ENCODE data around the gene MATN4.

The MATN4 gene

DNA sequence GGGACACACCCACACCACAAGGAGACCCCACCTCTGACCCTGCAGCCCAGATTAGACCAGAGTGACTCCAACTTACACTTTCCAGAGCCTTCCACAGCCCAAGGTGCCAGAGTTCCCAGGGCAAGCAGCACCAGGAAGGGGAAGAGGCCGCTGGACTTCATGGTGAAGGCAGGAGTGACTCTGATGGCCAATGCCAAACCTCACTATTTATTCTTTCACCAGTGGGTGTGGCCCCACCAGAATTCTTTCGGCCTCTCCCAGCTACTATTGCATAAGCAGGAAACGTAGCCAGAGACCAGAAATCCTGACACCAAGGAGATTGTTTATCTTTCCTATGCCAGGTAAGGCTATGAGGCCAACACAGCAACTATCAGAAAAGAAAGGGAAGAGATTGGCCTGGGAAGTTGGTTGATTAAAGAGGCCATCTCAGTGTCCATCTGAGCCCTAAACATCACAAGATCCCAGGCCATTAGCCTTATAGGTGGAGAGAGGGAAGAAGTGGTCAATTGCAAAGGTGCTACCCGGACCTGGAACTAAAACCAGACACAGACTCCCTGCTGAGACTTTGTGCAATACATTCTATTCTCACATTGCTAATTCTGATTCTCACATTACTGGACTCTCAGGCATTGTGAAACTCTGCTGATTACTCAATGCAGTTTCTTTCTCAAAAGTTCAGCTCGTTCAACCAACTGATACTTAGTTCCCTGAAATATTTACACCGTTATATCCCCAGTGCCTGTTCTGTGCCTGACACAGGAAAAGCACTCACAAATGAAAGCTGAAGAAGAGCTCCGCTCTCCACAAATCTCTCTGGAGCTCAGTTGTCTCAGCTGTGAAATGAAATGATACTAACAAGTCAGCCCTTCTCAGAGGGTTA, 53.5 kb downstream of the MATN4 start, which contains the start of gene SLPI:
TSS of gene SLPI (minus strand) at position 182 of the 880 bp plus-strand sequence. CDS start at position 161, 21 bp downstream.
- no peak for DNase-seq (ENCODE audit: low read depth in 2 of 2, low spot score in 1 of 2)

DNA sequence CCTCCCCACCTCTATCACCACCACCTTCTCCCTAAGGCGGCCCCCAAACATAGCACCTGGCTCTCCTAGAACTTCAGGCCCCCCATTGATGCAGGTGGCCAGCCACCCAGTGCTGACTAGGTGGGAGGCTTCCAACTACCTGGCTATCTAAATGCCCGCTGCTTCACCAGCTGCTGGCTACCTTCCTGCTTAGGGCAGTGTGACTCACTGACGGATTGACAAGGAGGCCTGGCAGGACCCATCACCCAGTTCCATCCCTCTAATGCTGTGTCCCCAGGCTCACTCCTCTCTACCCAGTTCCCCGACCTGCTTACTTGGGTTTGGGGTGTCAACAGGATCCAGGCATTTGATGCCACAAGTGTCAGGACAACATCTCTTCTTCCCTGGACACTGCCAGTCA, 54.8 kb downstream of the MATN4 start:
- DNase-seq (ENCODE audit: low read depth in 2 of 2, low spot score in 1 of 2): no peak

DNA sequence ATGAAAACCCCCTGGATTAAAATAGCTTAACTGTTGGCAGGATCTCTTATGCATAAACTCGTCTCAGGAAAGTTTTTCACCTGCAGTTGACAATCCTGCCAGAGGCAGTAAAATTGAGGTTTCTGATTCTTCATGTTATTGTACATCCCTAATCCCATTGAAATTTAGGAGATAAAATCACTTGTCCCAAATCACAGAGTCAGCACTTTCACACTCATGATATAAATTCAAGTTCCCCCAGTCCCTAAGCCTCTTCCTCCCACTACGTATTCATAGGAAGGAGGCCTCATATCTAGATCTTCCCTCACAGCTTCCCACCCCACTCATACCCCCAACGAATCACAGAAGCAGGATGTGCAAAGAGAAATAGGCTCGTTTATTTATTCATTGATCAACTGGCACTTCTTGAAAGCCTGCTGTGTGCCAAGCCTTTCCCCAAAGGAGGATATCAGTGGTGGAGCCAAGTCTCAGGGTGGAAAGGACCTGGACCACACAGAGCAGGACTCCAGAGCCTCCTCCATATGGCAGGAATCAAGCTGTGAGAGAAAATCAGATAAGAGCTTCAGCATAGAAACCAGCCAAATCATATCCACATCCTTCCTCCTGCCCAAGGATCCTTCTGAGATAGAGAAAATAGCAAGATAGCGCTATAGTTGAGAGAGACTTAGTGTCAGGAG, 56.1 kb downstream of the MATN4 start:
- no peak for DNase-seq (ENCODE audit: low read depth in 2 of 2, low spot score in 1 of 2)

DNA sequence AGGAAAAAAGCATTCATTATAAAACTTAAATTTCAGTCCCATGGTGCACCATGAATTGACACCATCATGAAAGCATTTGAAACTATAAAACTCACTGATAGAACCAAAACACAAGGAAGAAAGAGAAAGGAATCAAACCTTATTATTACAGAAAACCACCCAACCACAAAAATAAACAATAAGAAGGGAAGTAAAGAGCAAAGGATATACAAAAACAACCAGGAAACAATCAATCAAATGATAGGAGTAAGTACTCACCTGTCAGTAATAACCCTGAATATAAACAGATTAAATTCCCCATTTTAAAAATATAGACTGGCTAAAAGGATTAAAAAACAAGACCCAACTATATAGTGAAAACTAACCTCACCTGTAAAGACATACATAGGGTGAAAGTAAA, 59.5 kb downstream of the MATN4 start:
- no peak for DNase-seq (ENCODE audit: low read depth in 2 of 2, low spot score in 1 of 2)

DNA sequence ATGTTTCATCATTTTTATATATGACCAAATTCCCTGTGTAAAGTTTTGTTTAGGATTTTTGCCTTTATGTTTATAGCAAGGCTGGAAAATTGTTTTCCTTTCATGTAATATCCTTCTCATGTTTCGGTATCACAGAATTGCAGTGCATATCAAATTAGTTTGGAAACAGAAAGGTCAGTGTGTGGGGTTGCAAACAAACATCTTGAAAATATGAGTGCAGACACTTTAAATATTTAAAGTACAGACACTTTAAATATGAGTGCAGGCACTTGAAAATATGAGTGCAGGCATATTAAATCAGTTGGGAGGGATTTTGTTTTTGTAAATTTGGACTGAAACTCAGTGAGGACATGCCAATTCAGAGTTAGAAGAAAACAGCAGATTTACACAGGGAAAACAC, 60.2 kb downstream of the MATN4 start:
- no peak for DNase-seq (ENCODE audit: low read depth in 2 of 2, low spot score in 1 of 2)

DNA sequence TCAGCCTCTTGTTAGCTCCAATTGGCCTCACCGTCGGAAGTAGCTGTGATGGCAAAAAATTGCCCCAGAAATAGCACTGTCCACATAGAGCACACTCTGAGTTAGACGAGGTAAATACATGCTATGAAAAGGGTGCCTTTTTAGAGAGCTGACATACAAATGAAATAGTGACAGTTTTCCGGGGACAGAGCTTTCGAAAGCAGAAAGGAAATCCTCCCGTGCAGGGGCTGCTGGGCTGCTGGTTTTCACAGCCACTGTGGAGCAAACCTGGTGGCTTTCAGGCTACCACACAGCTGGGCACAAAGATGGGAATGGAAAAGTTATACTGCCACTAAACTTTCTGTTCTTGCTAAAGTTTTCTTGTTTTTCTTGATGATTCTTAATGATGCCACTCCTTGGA, 62.0 kb downstream of the MATN4 start:
- DNase-seq (ENCODE audit: low read depth in 2 of 2, low spot score in 1 of 2): no peak
